PFSK-1 (cell line): Measurements from ENCODE around the gene GRK5.

Experiments
- POLR2AphosphoS5 ChIP-seq: IDR thresholded peaks from 2 replicates; pipeline ENCODE4 v1.6.1; 2012; ENCODE audit warnings: low read depth, mild to moderate bottlenecking, control low read depth, low read length, moderate library complexity
- TAF1 ChIP-seq: IDR thresholded peaks from 2 replicates; pipeline ENCODE4 v1.6.1; 2012; ENCODE audit warnings: low read length, control low read depth, borderline replicate concordance; ENCODE audit not compliant: insufficient read depth
- TF ChIP-seq, protein P1 (sequence below), 2 experiments: IDR thresholded peaks; 2 replicates each; pipeline versions ENCODE4 v1.6.1 to v1.8.0; 2011 to 2012; ENCODE audit warnings: low read depth in 2 of 2, low read length in 2 of 2, control low read depth in 1 of 2, inconsistent platforms in 1 of 2, mild to moderate bottlenecking in 1 of 2, moderate library complexity in 1 of 2; ENCODE audit not compliant: insufficient read depth in 1 of 2

- no peak for TF ChIP-seq POLR2AphosphoS5
- TF ChIP-seq, protein P1, sequence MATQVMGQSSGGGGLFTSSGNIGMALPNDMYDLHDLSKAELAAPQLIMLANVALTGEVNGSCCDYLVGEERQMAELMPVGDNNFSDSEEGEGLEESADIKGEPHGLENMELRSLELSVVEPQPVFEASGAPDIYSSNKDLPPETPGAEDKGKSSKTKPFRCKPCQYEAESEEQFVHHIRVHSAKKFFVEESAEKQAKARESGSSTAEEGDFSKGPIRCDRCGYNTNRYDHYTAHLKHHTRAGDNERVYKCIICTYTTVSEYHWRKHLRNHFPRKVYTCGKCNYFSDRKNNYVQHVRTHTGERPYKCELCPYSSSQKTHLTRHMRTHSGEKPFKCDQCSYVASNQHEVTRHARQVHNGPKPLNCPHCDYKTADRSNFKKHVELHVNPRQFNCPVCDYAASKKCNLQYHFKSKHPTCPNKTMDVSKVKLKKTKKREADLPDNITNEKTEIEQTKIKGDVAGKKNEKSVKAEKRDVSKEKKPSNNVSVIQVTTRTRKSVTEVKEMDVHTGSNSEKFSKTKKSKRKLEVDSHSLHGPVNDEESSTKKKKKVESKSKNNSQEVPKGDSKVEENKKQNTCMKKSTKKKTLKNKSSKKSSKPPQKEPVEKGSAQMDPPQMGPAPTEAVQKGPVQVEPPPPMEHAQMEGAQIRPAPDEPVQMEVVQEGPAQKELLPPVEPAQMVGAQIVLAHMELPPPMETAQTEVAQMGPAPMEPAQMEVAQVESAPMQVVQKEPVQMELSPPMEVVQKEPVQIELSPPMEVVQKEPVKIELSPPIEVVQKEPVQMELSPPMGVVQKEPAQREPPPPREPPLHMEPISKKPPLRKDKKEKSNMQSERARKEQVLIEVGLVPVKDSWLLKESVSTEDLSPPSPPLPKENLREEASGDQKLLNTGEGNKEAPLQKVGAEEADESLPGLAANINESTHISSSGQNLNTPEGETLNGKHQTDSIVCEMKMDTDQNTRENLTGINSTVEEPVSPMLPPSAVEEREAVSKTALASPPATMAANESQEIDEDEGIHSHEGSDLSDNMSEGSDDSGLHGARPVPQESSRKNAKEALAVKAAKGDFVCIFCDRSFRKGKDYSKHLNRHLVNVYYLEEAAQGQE (IDR thresholded peaks at IDR 0.05; ENCODE audit: insufficient read depth in 1 of 2, low read depth in 2 of 2, low read length in 2 of 2) = no peak
- no peak for TF ChIP-seq TAF1
Measured at GRCh38 chr10:119388849-119389345, 181.5 kb downstream of the GRK5 start.
